B cell (primary cell): Measurements from ENCODE around the gene ADM5. TPM values are rescaled to one million over a fixed set of nuclear protein-coding genes. Genes with fewer than 3 reads are reported as not detected.

Experiments
- ATAC-seq: fragments of 200-7000 bp; cut with Tn5 transposase; one replicate; pipeline ENCODE4 v1.10.0; 2021; ENCODE audit warnings: low read depth, mild to moderate bottlenecking, moderate number of reproducible peaks, moderate library complexity
- CTCF ChIA-PET: fragments of 350-600 bp; sonication (Branson Sonifier 250); formaldehyde crosslinking; loops from one replicate; lab custom pipeline; 2021; ENCODE audit warnings: antibody characterized with exemption, inconsistent platforms; lab: Charles Lee
- POLR2A ChIA-PET: fragments of 350-600 bp; sonication (Branson Sonifier 250); formaldehyde crosslinking; loops from one replicate; lab custom pipeline; 2021; ENCODE audit warnings: antibody characterized with exemption; lab: Charles Lee
- DNase-seq: peaks from one replicate; pipeline ENCODE4 v3.0.0; 2013
- H2AFZ ChIP-seq: 2 replicates; pipeline ENCODE4 v1.6.1; 2012; ENCODE audit warnings: mild to moderate bottlenecking, low read depth, low read length; ENCODE audit not compliant: insufficient read depth, poor library complexity, severe bottlenecking
- H3K27ac ChIP-seq, 2 donors: 1 replicate in 1 of 2; 2 replicates in 1 of 2; pipeline ENCODE4 v1.5.1; 2012 to 2013; ENCODE audit warnings: low read length in 2 of 2, mild to moderate bottlenecking in 2 of 2, moderate library complexity in 1 of 2
- H3K27me3 ChIP-seq, 4 experiments: fragments of 200-600 bp in 1 of 4; sonication (generic) in 1 of 4; replicated peaks in 1 of 4; 1 replicate in 2 of 4; 2 replicates in 2 of 4; pipeline versions ENCODE4 v1.6.1 to v1.7.0; 2013 to 2016; ENCODE audit warnings: low read length in 3 of 4, mild to moderate bottlenecking in 2 of 4, mixed read lengths in 1 of 4, moderate library complexity in 1 of 4; ENCODE audit not compliant: insufficient read depth in 4 of 4, control insufficient read depth in 3 of 4; ENCODE audit errors: control extremely low read depth in 1 of 4
- H3K36me3 ChIP-seq, 2 experiments: replicated peaks in 1 of 2; 1 replicate in 1 of 2; 2 replicates in 1 of 2; pipeline versions ENCODE4 v1.6.1 to v1.7.1; 2013; ENCODE audit warnings: low read length in 1 of 2; ENCODE audit not compliant: insufficient read depth in 2 of 2, control insufficient read depth in 1 of 2; ENCODE audit errors: control extremely low read depth in 1 of 2, extremely low read depth in 1 of 2
- H3K4me1 ChIP-seq, 2 donors: fragments of 200-600 bp in 1 of 2; sonication (generic) in 1 of 2; 1 replicate in 1 of 2; 2 replicates in 1 of 2; pipeline versions ENCODE4 v1.5.1 to v1.6.1; 2013 to 2017; ENCODE audit warnings: low read length in 2 of 2; ENCODE audit not compliant: control insufficient read depth in 2 of 2, insufficient read depth in 2 of 2
- H3K4me2 ChIP-seq: replicated peaks from 2 replicates; pipeline ENCODE3; 2012; ENCODE audit warnings: mild to moderate bottlenecking, low read depth, low read length; ENCODE audit not compliant: poor library complexity, severe bottlenecking
- H3K4me3 ChIP-seq, 5 experiments: fragments of 200-600 bp in 1 of 5; sonication (generic) in 1 of 5; 1 replicate in 3 of 5; 2 replicates in 2 of 5; pipeline versions ENCODE4 v1.5.1 to v1.7.0; 2011 to 2016; ENCODE audit warnings: low read length in 4 of 5, mild to moderate bottlenecking in 4 of 5, low read depth in 2 of 5, control low read depth in 1 of 5, moderate library complexity in 1 of 5; ENCODE audit not compliant: insufficient read depth in 1 of 5; ENCODE audit errors: control extremely low read depth in 1 of 5, extremely low read depth in 1 of 5
- H3K79me2 ChIP-seq: fragments of 200-600 bp; sonication (generic); one replicate; pipeline ENCODE4 v1.6.0; 2016; ENCODE audit warnings: low read length; ENCODE audit not compliant: control insufficient read depth, insufficient read depth
- H3K9ac ChIP-seq: fragments of 200-600 bp; sonication (generic); 2 replicates; pipeline ENCODE4 v1.6.1; 2017; ENCODE audit warnings: mild to moderate bottlenecking, low read length, moderate library complexity
- H3K9me3 ChIP-seq, 3 donors: one replicate each; pipeline versions ENCODE4 v1.6.1 to v1.7.1; 2013; ENCODE audit warnings: low read length in 2 of 3; ENCODE audit not compliant: control insufficient read depth in 2 of 3, insufficient read depth in 1 of 3; ENCODE audit errors: control extremely low read depth in 1 of 3
- H4K20me1 ChIP-seq: 2 replicates; pipeline ENCODE4 v1.6.0; 2012; ENCODE audit warnings: mild to moderate bottlenecking, low read length; ENCODE audit not compliant: insufficient read depth, control insufficient read depth, poor library complexity, severe bottlenecking
- H3K27ac Mint-ChIP-seq: one replicate; pipeline ENCODE4 v1.8.0; 2021; ENCODE audit warnings: mixed read lengths
- H3K27me3 Mint-ChIP-seq: one replicate; pipeline ENCODE4 v1.8.0; 2021; ENCODE audit warnings: mixed read lengths
- H3K4me1 Mint-ChIP-seq: one replicate; pipeline ENCODE4 v1.8.0; 2021; ENCODE audit warnings: mixed read lengths
- H3K4me3 Mint-ChIP-seq: one replicate; pipeline ENCODE4 v1.8.0; 2021; ENCODE audit warnings: mixed read lengths
- H3K9me3 Mint-ChIP-seq: one replicate; pipeline ENCODE4 v1.8.0; 2022; ENCODE audit warnings: mixed read lengths; ENCODE audit not compliant: insufficient read depth
- CTCF ChIP-seq: fragments of 200-600 bp; IDR thresholded peaks from one replicate; pipeline ENCODE4 v1.8.0; 2022; ENCODE audit warnings: antibody characterized with exemption, mild to moderate bottlenecking
- EZH2 ChIP-seq: IDR thresholded peaks from 2 replicates; pipeline ENCODE4 v1.6.1; 2012; ENCODE audit warnings: borderline replicate concordance, low read depth, mild to moderate bottlenecking, moderate library complexity, low read length; ENCODE audit not compliant: insufficient read depth, poor library complexity, severe bottlenecking
- WGBS: methylation state at CpG from one replicate; pipeline ENCODE4 v1.1.5; 2013; ENCODE audit warnings: missing lambda C conversion rate; ENCODE audit not compliant: insufficient coverage; 5-methylcytosine and 5-hydroxymethylcytosine counted together
- intact Hi-C: fragments of 100-400 bp; cut with micrococcal nuclease; formaldehyde crosslinking; loops from one replicate; pipeline ENCODE4 v1.10.0; 2022
- polyA plus RNA-seq: library from polyadenylated mRNA; depleted of rRNA; stranded (reverse); fragments of >200 nt; gene quantifications from 2 replicates; pipeline ENCODE4 v1.2.3, GENCODE V29; 2012
- total RNA-seq, 2 donors: library from RNA; stranded (reverse); fragments of 120-200 nt in 1 of 2; gene quantifications; 1 replicate in 1 of 2; 2 replicates in 1 of 2; pipeline versions ENCODE4 v1.2.3 to v1.2.4, GENCODE V29; 2013 to 2022

Gene ADM5
- total and polyA plus RNA-seq, 2 donors (not counting 1 experiment from before 2014, with no cell fraction given), result 5.6 to 8.4 TPM

- Mint-ChIP-seq H3K4me3 (no peak overlapping the region), H3K27ac (no peak overlapping the region), H3K27me3 (no peaks in the 10 kb centered on the region), H3K4me1 (no peaks in the 10 kb centered on the region), H3K9me3 (no peaks in the 10 kb centered on the region)
- Histone ChIP-seq H3K9me3 (no peaks in the 10 kb centered on the region), H2AFZ (no peak overlapping the region), H3K4me3 (no peak overlapping the region), H3K4me2 (no peak overlapping the region), H4K20me1 (no peaks in the 10 kb centered on the region), H3K27me3 (no peaks in the 10 kb centered on the region), H3K9ac (no peak overlapping the region), H3K79me2 (no peaks in the 10 kb centered on the region), H3K27ac (no peak overlapping the region), H3K4me1 (no peaks in the 10 kb centered on the region), H3K36me3 (no peaks in the 10 kb centered on the region)
- no peak for ATAC-seq
- ChIA-PET POLR2A (no interaction called here), CTCF (interaction anchor here (0.7 kb wide), 1 partner anchor 39 kb away, joined by 3 read pairs; no protein-coding TSS in a partner anchor)
- WGBS, result 96% methylated on average over 21 of the region's 23 CpGs
- no peak for DNase-seq
- intact Hi-C loops, result no loop called here
- TF ChIP-seq EZH2 (no peak), CTCF (no peak)
Observed at GRCh38 chr19:49727217-49728030, 38.0 kb downstream of the ADM5 start.

GRCh38 chr19:49730166-49730565 lies 40.8 kb downstream of the ADM5 start:
- 22% methylated on average over 3 of the region's 5 CpGs for WGBS
- Histone ChIP-seq H3K9me3 (no peaks in the 10 kb centered on the region), H4K20me1 (no peaks in the 10 kb centered on the region), H3K4me2 (no peak overlapping the region), H3K27me3 (no peaks in the 10 kb centered on the region), H3K79me2 (no peaks in the 10 kb centered on the region), H2AFZ (no peak overlapping the region), H3K27ac (no peak overlapping the region), H3K4me3 (no peak overlapping the region), H3K4me1 (no peaks in the 10 kb centered on the region), H3K36me3 (no peaks in the 10 kb centered on the region), H3K9ac (no peak overlapping the region)
- no peak for ATAC-seq
- Mint-ChIP-seq H3K27me3 (peaks cover 3% of the 10 kb centered on the region), H3K4me3 (no peak overlapping the region), H3K9me3 (no peaks in the 10 kb centered on the region), H3K4me1 (no peaks in the 10 kb centered on the region), H3K27ac (no peak overlapping the region)
- intact Hi-C loops, result no loop called here
- POLR2A ChIA-PET, result no interaction called here
- CTCF ChIA-PET, result interaction anchor here (0.7 to 1.6 kb wide), 2 partner anchors 13 to 37 kb away, joined by 3 to 5 read pairs; partner anchors contain the start of gene AP2A1
- TF ChIP-seq EZH2 (no peak), CTCF (no peak)
- DNase-seq, result no peak
